Activated T-cell treated with anti-CD3 and anti-CD28 coated beads, Interleukin-2, amount 50 U/mL, for 48 hours (primary cell): ENCODE data around the gene ELMO2.
"Not testable (repeated sequence)": the region's sequence is repeated elsewhere in the genome, so short reads cannot be mapped to it uniquely, and the experiment has no call there.

Experiments used
- DNase-seq, 2 experiments: peaks; one replicate each; pipeline ENCODE4 v3.0.0-alpha.2; 2020

ELMO2 gene

GRCh38 chr20:46401478-46401860, 4.9 kb downstream of the ELMO2 start:
- no peak for DNase-seq

- peak in 1 of 2 experiments; percentile 28 for DNase-seq
Measured at GRCh38 chr20:46400828-46401477, 5.5 kb downstream of the ELMO2 start.

- DNase-seq, result no peak
Measured at GRCh38 chr20:46400253-46400652, 6.2 kb downstream of the ELMO2 start.

GRCh38 chr20:46399401-46399800, 7.0 kb downstream of the ELMO2 start:
- no peak for DNase-seq

GRCh38 chr20:46398963-46399362, 7.5 kb downstream of the ELMO2 start:
- no peak for DNase-seq

GRCh38 chr20:46396052-46396740, 10.2 kb downstream of the ELMO2 start:
- no peak for DNase-seq

- no peak for DNase-seq
Measured at GRCh38 chr20:46394872-46395760, 11.3 kb downstream of the ELMO2 start.

GRCh38 chr20:46393967-46394366, 12.4 kb downstream of the ELMO2 start:
- no peak for DNase-seq

- DNase-seq, result no peak
Measured at GRCh38 chr20:46388937-46389336, 17.5 kb downstream of the ELMO2 start.

GRCh38 chr20:46388201-46388836, 18.1 kb downstream of the ELMO2 start:
- DNase-seq, result no peak

- not testable (repeated sequence) for DNase-seq
Measured at GRCh38 chr20:46387054-46387453, 19.4 kb downstream of the ELMO2 start.

- no peak for DNase-seq
Measured at GRCh38 chr20:46378412-46379009, 27.9 kb downstream of the ELMO2 start.

- no peak for DNase-seq
Measured at GRCh38 chr20:46377518-46377917, 28.9 kb downstream of the ELMO2 start.

- no peak for DNase-seq
Measured at GRCh38 chr20:46376196-46376785, 30.1 kb downstream of the ELMO2 start.

GRCh38 chr20:46375771-46376170, 30.6 kb downstream of the ELMO2 start:
- no peak for DNase-seq

- no peak for DNase-seq
Measured at GRCh38 chr20:46374383-46374782, 32.0 kb downstream of the ELMO2 start.

GRCh38 chr20:46371656-46372055, 34.8 kb downstream of the ELMO2 start:
- DNase-seq, result no peak

- DNase-seq, result no peak
Measured at GRCh38 chr20:46368902-46369268, 37.5 kb downstream of the ELMO2 start.

GRCh38 chr20:46367967-46368901, 38.2 kb downstream of the ELMO2 start:
- no peak for DNase-seq

GRCh38 chr20:46367234-46367633, 39.2 kb downstream of the ELMO2 start:
- no peak for DNase-seq

- DNase-seq, result no peak
Measured at GRCh38 chr20:46366826-46367225, 39.6 kb downstream of the ELMO2 start.
